HG02884 (cell line): ENCODE data around the gene PSME2.
A peak's percentile ranks its signal among the peaks of the same experiment; 100 is the strongest.
"Not testable (repeated sequence)": the region's sequence is repeated elsewhere in the genome, so short reads cannot be mapped to it uniquely, and the experiment has no call there.

ENCODE experiments used
- ATAC-seq: cut with Tn5 transposase; IDR thresholded peaks from one replicate; pipeline ENCODE4 v1.9.1; 2021; ENCODE audit warnings: mild to moderate bottlenecking, moderate library complexity; ENCODE audit not compliant: unreplicated experiment

Gene PSME2

GRCh38 chr14:24116128-24116814, 30.1 kb downstream of the PSME2 start:
- no peak for ATAC-seq

GRCh38 chr14:24115422-24116127, 30.8 kb downstream of the PSME2 start:
- ATAC-seq, result no peak

GRCh38 chr14:24114532-24115421, 31.6 kb downstream of the PSME2 start, which contains the start of the genes DCAF11 and NRL:
DCAF11 (plus strand) TSS chr14:24114777; CDS start chr14:24115595, 818 bp downstream.
NRL (minus strand) TSS chr14:24114949; CDS start chr14:24082848, 32,101 bp downstream.
- peak; percentile 80 for ATAC-seq

GRCh38 chr14:24113801-24114531, 32.4 kb downstream of the PSME2 start:
- peak; percentile 32 for ATAC-seq

GRCh38 chr14:24113379-24113800, 33.0 kb downstream of the PSME2 start:
- no peak for ATAC-seq

- no peak for ATAC-seq
These were observed 35.9 kb downstream of the PSME2 start for GRCh38 chr14:24110523-24110922.

DNA sequence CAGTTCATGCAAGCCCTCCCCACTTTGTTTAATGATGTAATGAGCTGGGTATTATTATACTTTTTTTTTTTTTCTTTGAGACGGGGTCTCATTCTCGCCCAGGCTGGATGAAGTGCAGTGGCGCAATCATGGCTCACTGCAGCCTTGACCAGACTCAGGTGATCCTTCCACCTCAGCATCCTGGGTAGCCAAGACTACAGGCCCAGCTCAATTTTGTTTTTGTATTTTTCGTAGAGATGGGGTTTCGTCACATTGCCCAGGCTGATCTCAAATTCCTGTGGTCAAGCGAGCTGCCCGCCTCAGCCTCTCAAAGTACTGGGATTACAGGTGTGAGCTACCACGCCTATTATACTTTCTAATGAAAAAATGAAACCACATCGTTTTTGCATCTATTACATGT, 36.4 kb downstream of the PSME2 start:
- no peak for ATAC-seq

GRCh38 chr14:24108336-24108874, 38.0 kb downstream of the PSME2 start:
- ATAC-seq, result peak; percentile 30

DNA sequence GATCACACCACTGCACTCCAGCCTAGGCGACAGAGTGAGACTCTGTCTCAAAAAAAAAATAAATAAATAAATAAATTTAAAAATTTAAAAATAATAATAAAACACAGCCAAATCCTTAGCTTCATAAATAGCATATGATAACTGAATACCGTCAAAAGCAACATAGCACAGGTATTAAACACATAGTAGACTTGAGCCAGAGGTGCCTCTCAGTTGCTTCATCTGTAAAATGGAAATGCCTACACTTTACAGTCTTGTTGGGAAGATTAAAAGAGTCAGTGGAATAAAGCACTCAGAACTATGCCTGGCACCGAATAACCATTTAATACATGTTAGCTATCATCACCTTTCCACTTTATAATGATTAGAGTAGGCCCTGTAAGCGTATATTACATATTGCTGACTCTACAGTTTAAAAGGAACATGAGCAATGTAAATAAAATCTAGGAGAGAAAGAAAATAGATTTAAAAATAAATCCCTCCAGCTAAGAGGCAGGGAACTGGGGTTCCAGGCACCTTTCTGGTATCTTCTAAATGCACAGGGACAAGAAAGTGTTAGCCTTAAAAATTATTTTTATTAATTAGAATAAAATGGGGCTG, 39.6 kb downstream of the PSME2 start:
- no peak for ATAC-seq

GRCh38 chr14:24105609-24106239, 40.7 kb downstream of the PSME2 start:
- ATAC-seq, result not testable (repeated sequence)

GRCh38 chr14:24103451-24103850, 43.0 kb downstream of the PSME2 start:
- no peak for ATAC-seq

DNA sequence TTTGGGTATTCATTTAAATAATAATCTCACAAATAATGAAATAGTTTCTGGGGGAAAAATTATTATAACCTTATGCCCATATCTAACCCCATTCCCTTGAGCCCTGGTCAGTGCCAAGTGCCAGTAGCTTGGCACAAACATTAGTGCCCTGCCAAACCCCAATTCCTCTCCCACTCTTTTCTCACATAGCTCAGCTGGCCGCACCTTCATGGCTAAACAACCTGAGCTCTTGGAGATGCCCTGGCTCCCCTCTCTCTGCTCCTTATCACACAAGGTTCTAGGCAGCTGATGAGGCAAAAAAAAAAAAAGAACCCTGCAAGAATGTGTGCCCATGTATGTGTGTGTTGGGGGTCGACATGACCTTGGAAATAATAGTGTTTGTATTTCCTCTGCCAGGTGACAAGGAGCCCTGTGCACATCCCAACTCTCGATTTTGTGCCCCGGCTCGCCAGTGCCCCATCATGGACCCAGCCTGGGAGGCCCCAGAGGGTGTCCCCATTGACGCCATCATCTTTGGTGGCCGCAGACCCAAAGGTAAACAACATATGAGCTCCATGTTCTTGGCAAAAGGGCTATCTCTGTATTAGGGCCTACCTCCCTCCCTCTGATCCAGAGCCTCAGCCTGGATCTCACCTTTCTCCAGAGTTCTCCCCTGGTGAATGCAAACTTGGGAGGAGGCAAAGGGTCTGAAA, 43.9 kb downstream of the PSME2 start:
- ATAC-seq, result no peak

DNA sequence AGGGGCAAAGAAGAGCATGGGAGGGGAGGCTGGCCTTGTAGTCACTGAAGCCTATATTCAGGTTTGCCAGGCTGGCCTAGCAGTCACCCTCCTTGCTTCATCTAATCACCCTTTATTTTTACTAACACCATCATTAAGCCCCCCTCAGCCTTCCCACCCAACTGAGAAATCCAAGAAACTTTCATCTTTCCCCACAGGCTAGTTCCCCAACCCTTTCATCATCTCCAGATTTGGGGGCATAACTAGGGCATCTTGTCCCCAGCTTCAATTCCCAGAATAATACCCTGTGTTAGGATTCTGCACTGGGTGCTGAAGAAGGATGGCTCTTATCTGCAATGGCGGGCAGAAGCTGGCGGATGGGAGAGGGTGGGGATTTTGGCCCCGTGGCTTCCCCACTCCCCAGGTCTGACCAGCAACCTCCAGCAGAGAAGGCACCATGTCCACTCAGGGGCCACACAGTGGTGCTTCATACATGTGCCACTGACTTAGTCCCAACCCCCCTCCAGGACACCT, 45.4 kb downstream of the PSME2 start:
- ATAC-seq, result no peak

DNA sequence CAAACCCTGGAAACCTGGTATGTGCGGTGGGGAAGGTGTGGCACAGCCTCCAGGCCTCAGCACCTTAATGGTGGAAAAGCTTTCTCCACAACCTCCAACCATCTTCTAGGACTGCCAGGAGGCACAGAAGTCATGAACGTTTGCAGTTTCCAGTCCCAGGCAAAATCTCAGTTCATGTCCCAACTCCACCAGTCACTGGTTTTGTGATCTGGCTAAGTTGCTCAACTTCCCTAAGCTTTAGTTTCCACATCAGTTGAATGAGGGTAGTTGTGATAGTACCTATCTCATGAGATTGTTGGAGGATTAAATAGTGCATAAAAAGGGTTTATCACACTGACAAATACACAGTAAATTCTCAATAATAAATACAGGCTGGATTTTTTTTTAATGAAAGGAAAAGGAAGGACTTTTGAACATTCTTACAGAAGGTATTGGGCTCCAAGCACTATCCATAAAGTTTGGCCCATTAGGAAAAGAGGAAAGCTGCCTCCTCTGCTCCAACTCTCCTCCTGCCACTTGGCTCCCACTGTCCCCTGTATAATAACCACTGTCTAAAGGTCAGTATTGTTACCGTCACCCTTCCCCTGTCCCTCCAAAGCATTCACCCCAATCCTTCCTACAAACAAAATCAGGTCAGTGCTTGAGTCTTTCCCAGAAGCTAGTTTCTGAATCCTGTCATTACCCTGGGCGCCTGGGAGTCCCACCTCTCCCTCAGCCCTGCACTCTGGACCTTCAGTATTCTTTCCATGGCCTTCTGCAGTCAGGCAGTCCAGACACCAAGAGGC, 46.0 kb downstream of the PSME2 start:
- no peak for ATAC-seq

GRCh38 chr14:24098927-24099813, 47.2 kb downstream of the PSME2 start:
- ATAC-seq, result no peak

DNA sequence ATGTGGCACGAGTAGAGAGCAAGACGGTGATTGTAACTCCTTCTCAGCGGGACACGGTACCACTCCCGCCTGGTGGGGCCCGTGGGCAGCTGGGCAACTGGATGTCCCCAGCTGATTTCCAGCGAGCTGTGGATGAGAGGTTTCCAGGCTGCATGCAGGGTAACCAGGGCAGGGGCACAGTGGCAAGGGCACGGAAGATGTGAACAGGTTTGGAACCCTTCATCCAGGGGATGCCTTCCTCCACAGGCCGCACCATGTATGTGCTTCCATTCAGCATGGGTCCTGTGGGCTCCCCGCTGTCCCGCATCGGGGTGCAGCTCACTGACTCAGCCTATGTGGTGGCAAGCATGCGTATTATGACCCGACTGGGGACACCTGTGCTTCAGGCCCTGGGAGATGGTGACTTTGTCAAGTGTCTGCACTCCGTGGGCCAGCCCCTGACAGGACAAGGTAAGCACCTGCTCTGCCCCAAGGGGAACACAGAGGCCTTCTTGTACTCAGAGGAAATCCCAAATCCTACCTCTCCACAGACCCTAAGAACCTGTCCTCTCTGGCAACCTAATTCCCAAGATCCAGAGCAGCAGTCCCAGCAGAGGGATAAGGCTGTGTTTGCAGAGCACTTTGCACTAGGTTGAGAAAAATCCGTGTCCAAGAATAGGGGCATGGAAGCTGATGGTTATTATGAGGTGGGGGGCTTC, 48.0 kb downstream of the PSME2 start:
- ATAC-seq, result no peak
